ENCODE data around the gene FOXL2NB.

GRCh38 chr3:138937690-138938055, 9.3 kb upstream of the FOXL2NB start:
- TF ChIP-seq POLR2A (IDR thresholded peaks at IDR 0.05) (no peak), CTCF (IDR thresholded peaks at IDR 0.05) (no peak)
